ENCODE results near the gene TANK.

TANK gene

DNA sequence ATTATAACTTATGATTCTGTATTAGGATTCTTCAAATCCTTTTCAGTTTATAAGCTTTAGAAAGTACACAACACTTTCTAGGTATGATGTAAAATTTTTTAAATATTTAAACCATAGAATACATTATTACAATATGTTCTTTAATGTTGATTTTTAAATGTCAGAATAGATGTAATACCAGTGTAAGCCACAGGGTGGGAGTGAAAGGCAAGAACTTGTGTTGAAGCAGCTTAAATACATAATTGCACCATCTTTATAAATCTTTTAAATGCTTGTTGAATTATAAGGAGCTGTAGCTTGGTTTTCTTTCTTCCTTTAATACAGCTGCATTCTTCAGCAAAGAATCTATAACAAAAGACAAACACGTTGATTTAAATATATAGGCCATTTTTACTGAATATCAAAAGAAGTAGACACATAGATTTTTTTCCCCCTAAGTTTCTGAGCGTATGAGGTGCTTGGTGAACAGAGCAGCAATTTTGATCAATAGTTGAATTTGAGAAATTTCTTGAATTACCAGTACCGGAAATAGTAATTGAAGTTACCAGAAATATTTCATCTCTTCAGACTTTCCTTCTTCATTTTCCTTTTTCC is 63.0 kb downstream of the TANK start:
- TF ChIP-seq ARNTL (CRISPR knock-in tag; IDR thresholded peaks at IDR 0.05; ENCODE audit: borderline replicate concordance, low read depth) (no peak), RARB (CRISPR knock-in tag; IDR thresholded peaks at IDR 0.05) (no peak), ZNF70 (CRISPR knock-in tag; IDR thresholded peaks at IDR 0.05) (no peak), ESRRG (CRISPR knock-in tag; IDR thresholded peaks at IDR 0.05) (no peak), GLIS3 (CRISPR knock-in tag; IDR thresholded peaks at IDR 0.05) (no peak), OSR1 (CRISPR knock-in tag; IDR thresholded peaks at IDR 0.05) (no peak), TCF4 (CRISPR knock-in tag; IDR thresholded peaks at IDR 0.05; ENCODE audit: borderline replicate concordance) (no peak), PPARA (CRISPR knock-in tag; IDR thresholded peaks at IDR 0.05; ENCODE audit: borderline replicate concordance) (no peak)
- TF ChIP-seq, protein P1, sequence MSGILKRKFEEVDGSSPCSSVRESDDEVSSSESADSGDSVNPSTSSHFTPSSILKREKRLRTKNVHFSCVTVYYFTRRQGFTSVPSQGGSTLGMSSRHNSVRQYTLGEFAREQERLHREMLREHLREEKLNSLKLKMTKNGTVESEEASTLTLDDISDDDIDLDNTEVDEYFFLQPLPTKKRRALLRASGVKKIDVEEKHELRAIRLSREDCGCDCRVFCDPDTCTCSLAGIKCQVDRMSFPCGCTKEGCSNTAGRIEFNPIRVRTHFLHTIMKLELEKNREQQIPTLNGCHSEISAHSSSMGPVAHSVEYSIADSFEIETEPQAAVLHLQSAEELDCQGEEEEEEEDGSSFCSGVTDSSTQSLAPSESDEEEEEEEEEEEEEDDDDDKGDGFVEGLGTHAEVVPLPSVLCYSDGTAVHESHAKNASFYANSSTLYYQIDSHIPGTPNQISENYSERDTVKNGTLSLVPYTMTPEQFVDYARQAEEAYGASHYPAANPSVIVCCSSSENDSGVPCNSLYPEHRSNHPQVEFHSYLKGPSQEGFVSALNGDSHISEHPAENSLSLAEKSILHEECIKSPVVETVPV (CRISPR knock-in tag; IDR thresholded peaks at IDR 0.05), result no peak
- peak; percentile 54; the same call in 1 of the 3 replicates for ATAC-seq

DNA sequence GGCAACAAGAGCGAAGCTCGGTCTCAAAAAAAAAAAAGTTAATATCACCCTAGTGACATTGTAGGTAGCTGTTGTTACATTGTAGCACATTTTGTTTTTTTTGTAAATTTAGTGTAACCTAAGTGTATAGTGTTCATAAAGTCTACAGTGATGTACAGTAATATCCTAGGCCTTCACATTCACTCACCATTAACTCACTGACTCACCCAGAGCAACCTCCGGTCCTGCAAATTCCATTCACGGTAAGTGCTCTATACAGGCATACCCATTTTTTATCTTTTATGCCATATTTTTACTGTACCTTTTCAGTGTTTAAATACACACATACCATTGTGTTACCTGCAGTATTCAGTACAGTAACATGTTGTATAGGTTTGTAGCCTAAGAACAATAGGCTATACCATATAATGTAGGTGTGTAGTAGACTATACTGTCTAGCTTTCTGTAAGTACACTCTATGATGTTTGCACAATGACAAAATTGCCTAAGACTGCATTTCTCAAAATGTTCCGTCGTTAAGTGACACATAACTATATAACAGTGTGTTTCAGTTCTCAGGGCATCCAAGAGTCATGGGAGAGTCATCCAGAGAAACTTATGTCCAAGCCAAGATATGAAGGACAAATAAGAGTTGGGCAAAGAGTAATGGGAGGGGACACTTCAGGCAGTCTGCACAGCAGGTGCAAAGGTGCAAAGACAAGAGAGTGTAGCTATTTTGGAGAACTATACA is 68.4 kb downstream of the TANK start:
- peak; percentile 40; the same call in 1 of the 3 replicates for ATAC-seq

More for the DNA sequence above, 68.4 kb downstream of the TANK start:
- TF ChIP-seq BACH2 (CRISPR knock-in tag; IDR thresholded peaks at IDR 0.05; ENCODE audit: borderline replicate concordance) (no peak), ZNF565 (CRISPR knock-in tag; conservative IDR thresholded peaks at IDR 0.05; ENCODE audit: low read depth) (no peak), ISL1 (CRISPR knock-in tag; IDR thresholded peaks at IDR 0.05) (no peak), ZNF8 (CRISPR knock-in tag; IDR thresholded peaks at IDR 0.05) (no peak), ESRRG (CRISPR knock-in tag; IDR thresholded peaks at IDR 0.05) (no peak), PPARA (CRISPR knock-in tag; IDR thresholded peaks at IDR 0.05; ENCODE audit: borderline replicate concordance) (no peak), ZFP30 (CRISPR knock-in tag; IDR thresholded peaks at IDR 0.05) (no peak), CSDC2 (CRISPR knock-in tag; IDR thresholded peaks at IDR 0.05) (no peak), ZFP3 (CRISPR knock-in tag; IDR thresholded peaks at IDR 0.05) (no peak), GLIS3 (CRISPR knock-in tag; IDR thresholded peaks at IDR 0.05) (no peak)
- TF ChIP-seq, protein P2, sequence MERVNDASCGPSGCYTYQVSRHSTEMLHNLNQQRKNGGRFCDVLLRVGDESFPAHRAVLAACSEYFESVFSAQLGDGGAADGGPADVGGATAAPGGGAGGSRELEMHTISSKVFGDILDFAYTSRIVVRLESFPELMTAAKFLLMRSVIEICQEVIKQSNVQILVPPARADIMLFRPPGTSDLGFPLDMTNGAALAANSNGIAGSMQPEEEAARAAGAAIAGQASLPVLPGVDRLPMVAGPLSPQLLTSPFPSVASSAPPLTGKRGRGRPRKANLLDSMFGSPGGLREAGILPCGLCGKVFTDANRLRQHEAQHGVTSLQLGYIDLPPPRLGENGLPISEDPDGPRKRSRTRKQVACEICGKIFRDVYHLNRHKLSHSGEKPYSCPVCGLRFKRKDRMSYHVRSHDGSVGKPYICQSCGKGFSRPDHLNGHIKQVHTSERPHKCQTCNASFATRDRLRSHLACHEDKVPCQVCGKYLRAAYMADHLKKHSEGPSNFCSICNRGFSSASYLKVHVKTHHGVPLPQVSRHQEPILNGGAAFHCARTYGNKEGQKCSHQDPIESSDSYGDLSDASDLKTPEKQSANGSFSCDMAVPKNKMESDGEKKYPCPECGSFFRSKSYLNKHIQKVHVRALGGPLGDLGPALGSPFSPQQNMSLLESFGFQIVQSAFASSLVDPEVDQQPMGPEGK (CRISPR knock-in tag; IDR thresholded peaks at IDR 0.05; ENCODE audit: borderline replicate concordance), result no peak
- TF ChIP-seq, protein P1 (CRISPR knock-in tag; IDR thresholded peaks at IDR 0.05), result no peak
- TF ChIP-seq, protein P3, sequence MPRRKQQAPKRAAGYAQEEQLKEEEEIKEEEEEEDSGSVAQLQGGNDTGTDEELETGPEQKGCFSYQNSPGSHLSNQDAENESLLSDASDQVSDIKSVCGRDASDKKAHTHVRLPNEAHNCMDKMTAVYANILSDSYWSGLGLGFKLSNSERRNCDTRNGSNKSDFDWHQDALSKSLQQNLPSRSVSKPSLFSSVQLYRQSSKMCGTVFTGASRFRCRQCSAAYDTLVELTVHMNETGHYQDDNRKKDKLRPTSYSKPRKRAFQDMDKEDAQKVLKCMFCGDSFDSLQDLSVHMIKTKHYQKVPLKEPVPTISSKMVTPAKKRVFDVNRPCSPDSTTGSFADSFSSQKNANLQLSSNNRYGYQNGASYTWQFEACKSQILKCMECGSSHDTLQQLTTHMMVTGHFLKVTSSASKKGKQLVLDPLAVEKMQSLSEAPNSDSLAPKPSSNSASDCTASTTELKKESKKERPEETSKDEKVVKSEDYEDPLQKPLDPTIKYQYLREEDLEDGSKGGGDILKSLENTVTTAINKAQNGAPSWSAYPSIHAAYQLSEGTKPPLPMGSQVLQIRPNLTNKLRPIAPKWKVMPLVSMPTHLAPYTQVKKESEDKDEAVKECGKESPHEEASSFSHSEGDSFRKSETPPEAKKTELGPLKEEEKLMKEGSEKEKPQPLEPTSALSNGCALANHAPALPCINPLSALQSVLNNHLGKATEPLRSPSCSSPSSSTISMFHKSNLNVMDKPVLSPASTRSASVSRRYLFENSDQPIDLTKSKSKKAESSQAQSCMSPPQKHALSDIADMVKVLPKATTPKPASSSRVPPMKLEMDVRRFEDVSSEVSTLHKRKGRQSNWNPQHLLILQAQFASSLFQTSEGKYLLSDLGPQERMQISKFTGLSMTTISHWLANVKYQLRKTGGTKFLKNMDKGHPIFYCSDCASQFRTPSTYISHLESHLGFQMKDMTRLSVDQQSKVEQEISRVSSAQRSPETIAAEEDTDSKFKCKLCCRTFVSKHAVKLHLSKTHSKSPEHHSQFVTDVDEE (CRISPR knock-in tag; IDR thresholded peaks at IDR 0.05), result no peak
- TF ChIP-seq, protein P4, sequence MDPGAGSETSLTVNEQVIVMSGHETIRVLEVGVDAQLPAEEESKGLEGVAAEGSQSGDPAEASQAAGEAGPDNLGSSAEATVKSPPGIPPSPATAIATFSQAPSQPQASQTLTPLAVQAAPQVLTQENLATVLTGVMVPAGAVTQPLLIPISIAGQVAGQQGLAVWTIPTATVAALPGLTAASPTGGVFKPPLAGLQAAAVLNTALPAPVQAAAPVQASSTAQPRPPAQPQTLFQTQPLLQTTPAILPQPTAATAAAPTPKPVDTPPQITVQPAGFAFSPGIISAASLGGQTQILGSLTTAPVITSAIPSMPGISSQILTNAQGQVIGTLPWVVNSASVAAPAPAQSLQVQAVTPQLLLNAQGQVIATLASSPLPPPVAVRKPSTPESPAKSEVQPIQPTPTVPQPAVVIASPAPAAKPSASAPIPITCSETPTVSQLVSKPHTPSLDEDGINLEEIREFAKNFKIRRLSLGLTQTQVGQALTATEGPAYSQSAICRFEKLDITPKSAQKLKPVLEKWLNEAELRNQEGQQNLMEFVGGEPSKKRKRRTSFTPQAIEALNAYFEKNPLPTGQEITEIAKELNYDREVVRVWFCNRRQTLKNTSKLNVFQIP (CRISPR knock-in tag; IDR thresholded peaks at IDR 0.05; ENCODE audit: borderline replicate concordance, low read depth), result no peak
